Ovary (tissue), 3 donors: ENCODE measurements around the gene GOLGB1.

Source experiments
- EP300 ChIP-seq: sonication (generic); formaldehyde crosslinking; IDR thresholded peaks from one replicate; pipeline ENCODE4 v1.6.1; 2017; ENCODE audit warnings: antibody characterized with exemption
- POLR2A ChIP-seq: fragments of 450-650 bp; IDR thresholded peaks from one replicate; pipeline ENCODE4 v1.6.1; 2017; ENCODE audit warnings: antibody characterized with exemption, mild to moderate bottlenecking, moderate library complexity
- TF ChIP-seq, protein P1 (sequence below), 3 donors: fragments of 450-650 bp in 2 of 3; fragments of 200-600 bp in 1 of 3; IDR thresholded peaks; one replicate each; pipeline versions ENCODE4 v1.5.1 to v1.8.0; 2016 to 2022; ENCODE audit warnings: antibody characterized with exemption in 3 of 3, mild to moderate bottlenecking in 1 of 3
- donor health status: DM: no; HTN: no; CAD: no.

DNA sequence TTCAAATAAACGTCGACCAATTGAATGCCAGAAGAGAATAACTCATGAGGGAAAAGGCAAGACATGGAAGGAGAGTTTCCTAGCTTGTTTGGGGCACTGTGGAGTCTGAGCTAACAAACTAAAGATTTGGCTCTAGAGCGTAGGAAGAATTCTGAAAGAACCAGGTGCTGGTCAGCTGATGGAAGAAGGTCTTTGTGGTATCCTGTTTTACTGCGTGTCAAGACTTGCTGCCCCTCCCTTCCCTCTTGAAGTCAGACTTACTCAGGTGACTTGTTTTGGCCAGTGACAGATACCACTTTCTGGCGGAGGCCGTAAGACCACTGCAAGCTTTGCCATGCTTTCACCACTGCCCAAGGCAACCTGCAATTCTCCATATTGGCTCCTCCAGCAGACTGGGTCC is 88.2 kb downstream of the GOLGB1 start:
- TF ChIP-seq, protein P1, sequence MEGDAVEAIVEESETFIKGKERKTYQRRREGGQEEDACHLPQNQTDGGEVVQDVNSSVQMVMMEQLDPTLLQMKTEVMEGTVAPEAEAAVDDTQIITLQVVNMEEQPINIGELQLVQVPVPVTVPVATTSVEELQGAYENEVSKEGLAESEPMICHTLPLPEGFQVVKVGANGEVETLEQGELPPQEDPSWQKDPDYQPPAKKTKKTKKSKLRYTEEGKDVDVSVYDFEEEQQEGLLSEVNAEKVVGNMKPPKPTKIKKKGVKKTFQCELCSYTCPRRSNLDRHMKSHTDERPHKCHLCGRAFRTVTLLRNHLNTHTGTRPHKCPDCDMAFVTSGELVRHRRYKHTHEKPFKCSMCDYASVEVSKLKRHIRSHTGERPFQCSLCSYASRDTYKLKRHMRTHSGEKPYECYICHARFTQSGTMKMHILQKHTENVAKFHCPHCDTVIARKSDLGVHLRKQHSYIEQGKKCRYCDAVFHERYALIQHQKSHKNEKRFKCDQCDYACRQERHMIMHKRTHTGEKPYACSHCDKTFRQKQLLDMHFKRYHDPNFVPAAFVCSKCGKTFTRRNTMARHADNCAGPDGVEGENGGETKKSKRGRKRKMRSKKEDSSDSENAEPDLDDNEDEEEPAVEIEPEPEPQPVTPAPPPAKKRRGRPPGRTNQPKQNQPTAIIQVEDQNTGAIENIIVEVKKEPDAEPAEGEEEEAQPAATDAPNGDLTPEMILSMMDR (IDR thresholded peaks at IDR 0.05), result no peak
- no peak for TF ChIP-seq POLR2A
- no peak for TF ChIP-seq EP300
